ENCODE measurements around the gene PI4KA.
"Not testable (repeated sequence)": the region's sequence is repeated elsewhere in the genome, so short reads cannot be mapped to it uniquely, and the experiment has no call there.

Gene PI4KA

GRCh38 chr22:20663941-20664593 lies 194.5 kb downstream of the PI4KA start:
- DNase-seq (ENCODE audit: insufficient read length) = no peak
- TF ChIP-seq POLR2A (IDR thresholded peaks at IDR 0.05; ENCODE audit: low read depth, low read length) = no peak
- TF ChIP-seq POLR2AphosphoS5 (IDR thresholded peaks at IDR 0.05; ENCODE audit: low read depth, low read length) = no peak
- no peak for TF ChIP-seq TAF1 (IDR thresholded peaks at IDR 0.05; ENCODE audit: borderline replicate concordance, low read depth, low read length)
- no peak for FAIRE-seq

- DNase-seq (ENCODE audit: insufficient read length) = no peak
- TF ChIP-seq POLR2AphosphoS5 (IDR thresholded peaks at IDR 0.05; ENCODE audit: low read depth, low read length) = no peak
- TF ChIP-seq TAF1 (IDR thresholded peaks at IDR 0.05; ENCODE audit: borderline replicate concordance, low read depth, low read length) = no peak
- TF ChIP-seq POLR2A (IDR thresholded peaks at IDR 0.05; ENCODE audit: low read depth, low read length) = no peak
- no peak for FAIRE-seq
These were observed 195.3 kb downstream of the PI4KA start for GRCh38 chr22:20663137-20663828.

- not testable (repeated sequence) for DNase-seq (ENCODE audit: insufficient read length); FAIRE-seq
These were observed 196.0 kb downstream of the PI4KA start for GRCh38 chr22:20662524-20663036.

GRCh38 chr22:20661473-20661872 lies 197.1 kb downstream of the PI4KA start:
- DNase-seq (ENCODE audit: insufficient read length) (no peak), FAIRE-seq (no peak)
- TF ChIP-seq TAF1 (IDR thresholded peaks at IDR 0.05; ENCODE audit: borderline replicate concordance, low read depth, low read length) (no peak), POLR2A (IDR thresholded peaks at IDR 0.05; ENCODE audit: low read depth, low read length) (no peak), POLR2AphosphoS5 (IDR thresholded peaks at IDR 0.05; ENCODE audit: low read depth, low read length) (no peak)

- FAIRE-seq = no peak
- no peak for TF ChIP-seq POLR2AphosphoS5 (IDR thresholded peaks at IDR 0.05; ENCODE audit: low read depth, low read length)
- TF ChIP-seq TAF1 (IDR thresholded peaks at IDR 0.05; ENCODE audit: borderline replicate concordance, low read depth, low read length) = no peak
- TF ChIP-seq POLR2A (IDR thresholded peaks at IDR 0.05; ENCODE audit: low read depth, low read length) = no peak
These were observed 198.1 kb downstream of the PI4KA start for GRCh38 chr22:20660441-20661054.

GRCh38 chr22:20659920-20660319 lies 198.7 kb downstream of the PI4KA start:
- TF ChIP-seq POLR2AphosphoS5 (IDR thresholded peaks at IDR 0.05; ENCODE audit: low read depth, low read length) (no peak), TAF1 (IDR thresholded peaks at IDR 0.05; ENCODE audit: borderline replicate concordance, low read depth, low read length) (no peak), POLR2A (IDR thresholded peaks at IDR 0.05; ENCODE audit: low read depth, low read length) (no peak)
- FAIRE-seq (no peak), DNase-seq (ENCODE audit: insufficient read length) (no peak)

More at GRCh38 chr22:20660441-20661054, 198.1 kb downstream of the PI4KA start:
- DNase-seq (ENCODE audit: insufficient read length) = no peak

GRCh38 chr22:20659258-20659657 lies 199.4 kb downstream of the PI4KA start:
- no peak for FAIRE-seq

GRCh38 chr22:20658433-20659222 lies 200.0 kb downstream of the PI4KA start:
- DNase-seq (ENCODE audit: insufficient read length) (no peak), FAIRE-seq (no peak)
- TF ChIP-seq TAF1 (IDR thresholded peaks at IDR 0.05; ENCODE audit: borderline replicate concordance, low read depth, low read length) (no peak), POLR2A (IDR thresholded peaks at IDR 0.05; ENCODE audit: low read depth, low read length) (no peak), POLR2AphosphoS5 (IDR thresholded peaks at IDR 0.05; ENCODE audit: low read depth, low read length) (no peak)

More at GRCh38 chr22:20659258-20659657, 199.4 kb downstream of the PI4KA start:
- TF ChIP-seq POLR2AphosphoS5 (IDR thresholded peaks at IDR 0.05; ENCODE audit: low read depth, low read length) (no peak), POLR2A (IDR thresholded peaks at IDR 0.05; ENCODE audit: low read depth, low read length) (no peak), TAF1 (IDR thresholded peaks at IDR 0.05; ENCODE audit: borderline replicate concordance, low read depth, low read length) (no peak)
- DNase-seq (ENCODE audit: insufficient read length) = no peak

- TF ChIP-seq POLR2A (IDR thresholded peaks at IDR 0.05; ENCODE audit: low read depth, low read length) = no peak
- TF ChIP-seq TAF1 (IDR thresholded peaks at IDR 0.05; ENCODE audit: borderline replicate concordance, low read depth, low read length) = no peak
- TF ChIP-seq POLR2AphosphoS5 (IDR thresholded peaks at IDR 0.05; ENCODE audit: low read depth, low read length) = no peak
- FAIRE-seq (no peak), DNase-seq (ENCODE audit: insufficient read length) (no peak)
These were observed 200.6 kb downstream of the PI4KA start for GRCh38 chr22:20657963-20658362.

Data from GM12892 (cell line).